Measurements from ENCODE around the gene ERFE.

Gene ERFE

DNA sequence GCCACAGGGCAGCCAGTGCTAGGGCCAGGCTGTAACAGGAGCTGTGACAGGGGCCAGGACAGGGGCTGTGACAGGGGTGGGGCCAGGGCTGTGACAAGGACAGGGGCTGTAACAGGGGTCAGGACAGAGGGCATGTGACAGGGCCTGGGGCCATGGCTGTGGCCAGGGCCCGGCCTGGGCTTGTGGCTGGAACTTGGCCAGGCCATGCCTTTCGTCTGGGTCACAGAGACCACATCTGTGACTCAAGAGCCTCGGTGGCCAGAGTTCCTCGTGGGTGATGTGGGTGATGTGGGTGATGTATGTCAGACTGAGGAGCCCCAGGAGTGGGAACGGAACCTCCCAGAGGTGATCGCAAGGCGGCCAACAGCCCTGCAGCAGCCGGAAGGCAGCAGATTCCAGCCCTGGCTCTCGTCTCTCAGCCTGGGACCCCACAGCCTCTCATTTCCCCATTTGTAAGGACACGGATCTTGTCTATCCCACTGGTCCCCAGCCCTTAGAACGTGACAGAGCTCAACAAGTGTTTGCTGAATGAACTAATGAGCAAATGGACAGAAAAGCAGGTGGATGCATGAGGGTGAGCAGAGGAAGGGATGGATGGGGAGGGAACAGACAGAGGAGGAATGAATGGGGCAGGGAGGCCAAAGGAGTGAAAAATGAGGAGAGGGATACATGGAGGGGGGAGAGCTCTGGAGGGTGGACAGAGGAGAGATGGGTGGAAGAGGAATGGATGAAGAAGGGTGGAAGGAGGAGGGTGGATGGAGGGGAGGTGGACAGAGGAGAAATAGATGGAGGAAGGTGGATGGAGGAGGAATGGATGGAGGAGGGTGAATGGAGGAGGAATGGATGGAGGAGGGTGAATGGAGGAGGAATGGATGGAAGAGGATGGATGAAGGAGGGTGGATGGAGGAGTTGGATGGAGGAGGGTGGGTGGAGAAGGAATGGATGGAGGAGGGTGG is 41.3 kb upstream of the ERFE start:
- in situ Hi-C loops (cut with HindIII; ENCODE audit: low sequenced_read_pairs), result no loop called here
- no peak overlapping the region for H3K4me3 ChIP-seq (ENCODE audit: low read depth, low read length)
- no peak for DNase-seq (ENCODE audit: low read depth, low spot score)
- TF ChIP-seq, protein P1, sequence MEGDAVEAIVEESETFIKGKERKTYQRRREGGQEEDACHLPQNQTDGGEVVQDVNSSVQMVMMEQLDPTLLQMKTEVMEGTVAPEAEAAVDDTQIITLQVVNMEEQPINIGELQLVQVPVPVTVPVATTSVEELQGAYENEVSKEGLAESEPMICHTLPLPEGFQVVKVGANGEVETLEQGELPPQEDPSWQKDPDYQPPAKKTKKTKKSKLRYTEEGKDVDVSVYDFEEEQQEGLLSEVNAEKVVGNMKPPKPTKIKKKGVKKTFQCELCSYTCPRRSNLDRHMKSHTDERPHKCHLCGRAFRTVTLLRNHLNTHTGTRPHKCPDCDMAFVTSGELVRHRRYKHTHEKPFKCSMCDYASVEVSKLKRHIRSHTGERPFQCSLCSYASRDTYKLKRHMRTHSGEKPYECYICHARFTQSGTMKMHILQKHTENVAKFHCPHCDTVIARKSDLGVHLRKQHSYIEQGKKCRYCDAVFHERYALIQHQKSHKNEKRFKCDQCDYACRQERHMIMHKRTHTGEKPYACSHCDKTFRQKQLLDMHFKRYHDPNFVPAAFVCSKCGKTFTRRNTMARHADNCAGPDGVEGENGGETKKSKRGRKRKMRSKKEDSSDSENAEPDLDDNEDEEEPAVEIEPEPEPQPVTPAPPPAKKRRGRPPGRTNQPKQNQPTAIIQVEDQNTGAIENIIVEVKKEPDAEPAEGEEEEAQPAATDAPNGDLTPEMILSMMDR (IDR thresholded peaks at IDR 0.05; ENCODE audit: low read depth, low read length), result no peak

DNA sequence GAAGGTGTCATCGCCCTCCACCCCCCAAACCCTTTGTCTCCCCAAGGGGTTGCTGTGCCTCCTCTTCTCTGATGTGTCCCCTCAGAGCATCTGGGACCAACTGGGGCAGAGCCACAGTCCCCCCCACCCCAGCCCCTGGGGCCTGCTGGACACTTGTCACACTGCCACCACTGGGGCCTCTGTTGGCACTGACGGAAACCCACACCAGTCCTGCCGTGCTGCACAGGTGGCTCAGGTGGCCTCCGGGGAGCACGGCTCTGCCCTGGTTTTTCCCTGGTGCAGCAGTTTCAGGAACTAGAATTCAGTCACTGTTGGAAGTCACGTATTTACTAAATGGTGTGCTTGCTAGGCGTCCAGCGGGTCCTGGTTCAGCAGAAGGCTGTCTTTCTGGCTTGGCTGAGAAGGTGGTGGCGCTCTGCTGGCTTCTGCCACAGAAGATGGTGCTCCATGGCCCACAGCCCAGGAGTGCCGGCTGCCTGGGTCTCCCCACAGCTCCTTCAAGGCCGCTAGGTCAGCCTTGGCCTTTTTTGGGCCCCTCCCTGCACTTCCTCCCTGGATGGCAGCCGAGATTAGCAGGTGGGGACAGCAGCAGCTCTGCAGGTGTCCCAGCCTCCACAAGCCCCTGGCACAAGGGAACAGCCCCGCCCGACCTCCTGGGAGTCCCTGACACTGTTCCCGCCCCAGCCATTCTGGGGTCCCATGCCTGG is 38.9 kb upstream of the ERFE start:
- H3K4me3 ChIP-seq (ENCODE audit: low read depth, low read length), result no peak overlapping the region
- in situ Hi-C loops (cut with HindIII; ENCODE audit: low sequenced_read_pairs), result no loop called here
- DNase-seq (ENCODE audit: low read depth, low spot score), result no peak
- TF ChIP-seq, protein P1 (IDR thresholded peaks at IDR 0.05; ENCODE audit: low read depth, low read length), result no peak

DNA sequence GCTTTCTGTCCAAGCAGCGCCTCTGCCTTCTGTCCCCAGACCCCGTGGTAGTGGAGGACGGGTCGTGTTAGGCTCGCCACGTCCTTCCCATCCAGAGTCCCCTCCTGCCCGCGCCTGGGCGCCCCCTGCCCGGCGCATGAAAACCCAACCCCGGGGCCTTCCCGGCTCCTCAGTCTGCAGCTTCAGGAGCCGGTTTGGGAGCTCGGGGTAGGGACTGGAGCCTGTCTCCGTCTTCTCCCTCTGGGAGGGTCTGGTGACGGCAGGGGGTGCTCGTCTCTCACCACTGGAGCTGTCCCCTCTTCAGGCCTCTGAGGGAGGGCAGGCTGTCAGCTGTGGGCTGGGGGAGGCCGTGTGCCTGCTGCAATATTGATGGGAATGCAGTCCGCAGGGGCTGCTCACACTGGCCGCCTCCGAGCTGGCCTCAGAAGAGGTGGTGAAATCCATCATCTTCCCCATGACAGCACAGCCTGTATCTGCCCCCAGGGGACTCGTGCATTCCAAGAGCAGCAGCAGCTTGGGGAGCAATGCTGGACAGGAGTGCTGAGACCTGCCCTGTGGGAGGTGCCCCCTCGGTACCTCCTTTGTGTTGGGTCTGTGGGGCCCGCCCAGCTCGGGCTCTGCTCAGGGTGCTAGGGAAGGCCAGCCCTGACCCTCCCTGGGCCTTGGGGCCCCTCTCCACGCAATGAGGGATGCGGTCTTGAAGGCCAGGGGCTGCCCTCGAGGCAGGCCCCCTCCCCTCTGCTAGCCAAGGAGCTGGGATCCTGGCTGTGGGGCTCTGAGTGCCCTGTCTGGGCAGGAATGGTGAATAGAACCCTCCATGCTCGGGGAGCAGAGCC is 38.1 kb upstream of the ERFE start:
- TF ChIP-seq, protein P1 (IDR thresholded peaks at IDR 0.05; ENCODE audit: low read depth, low read length), result no peak
- no peak for DNase-seq (ENCODE audit: low read depth, low spot score)
- no peak overlapping the region for H3K4me3 ChIP-seq (ENCODE audit: low read depth, low read length)
- in situ Hi-C loops (cut with HindIII; ENCODE audit: low sequenced_read_pairs), result no loop called here

DNA sequence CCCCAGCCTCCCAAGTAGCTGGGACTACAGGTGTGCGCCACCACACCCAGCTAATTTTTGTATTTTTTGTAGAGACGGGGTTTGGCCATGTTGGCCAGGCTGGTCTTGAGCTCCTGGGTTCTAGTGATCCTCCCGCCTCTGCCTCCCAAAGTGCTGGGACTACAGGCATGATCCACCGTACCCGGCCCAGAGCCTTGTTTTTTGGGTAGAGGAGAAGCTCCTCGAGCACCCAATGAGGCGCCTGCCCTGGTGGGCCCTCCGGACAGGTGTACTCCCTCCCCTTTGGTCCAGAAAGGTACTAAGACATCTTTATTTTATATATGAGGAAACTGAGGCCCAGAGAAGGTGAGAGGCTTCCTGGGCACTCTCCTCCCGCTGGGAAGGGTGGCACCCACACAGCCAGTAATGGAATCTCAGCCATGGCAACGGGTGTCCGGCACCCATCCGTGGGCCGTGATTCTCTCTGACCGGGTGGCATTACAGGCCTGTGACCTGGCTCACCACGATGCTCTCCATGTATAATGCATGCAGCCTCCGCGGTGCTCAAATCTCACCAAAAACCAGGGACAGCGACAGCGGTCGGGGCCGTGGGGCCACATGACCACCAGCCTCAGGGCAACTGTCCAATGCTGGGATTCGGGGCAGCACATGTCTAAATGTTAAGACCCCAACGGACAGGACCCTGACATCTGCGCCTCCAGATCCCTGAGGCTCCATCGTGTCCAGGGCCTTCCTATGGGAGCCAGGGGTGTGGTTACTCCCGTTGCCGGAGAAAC is 37.1 kb upstream of the ERFE start:
- DNase-seq (ENCODE audit: low read depth, low spot score), result no peak
- in situ Hi-C loops (cut with HindIII; ENCODE audit: low sequenced_read_pairs), result no loop called here
- no peak overlapping the region for H3K4me3 ChIP-seq (ENCODE audit: low read depth, low read length)
- TF ChIP-seq, protein P1 (IDR thresholded peaks at IDR 0.05; ENCODE audit: low read depth, low read length), result no peak

DNA sequence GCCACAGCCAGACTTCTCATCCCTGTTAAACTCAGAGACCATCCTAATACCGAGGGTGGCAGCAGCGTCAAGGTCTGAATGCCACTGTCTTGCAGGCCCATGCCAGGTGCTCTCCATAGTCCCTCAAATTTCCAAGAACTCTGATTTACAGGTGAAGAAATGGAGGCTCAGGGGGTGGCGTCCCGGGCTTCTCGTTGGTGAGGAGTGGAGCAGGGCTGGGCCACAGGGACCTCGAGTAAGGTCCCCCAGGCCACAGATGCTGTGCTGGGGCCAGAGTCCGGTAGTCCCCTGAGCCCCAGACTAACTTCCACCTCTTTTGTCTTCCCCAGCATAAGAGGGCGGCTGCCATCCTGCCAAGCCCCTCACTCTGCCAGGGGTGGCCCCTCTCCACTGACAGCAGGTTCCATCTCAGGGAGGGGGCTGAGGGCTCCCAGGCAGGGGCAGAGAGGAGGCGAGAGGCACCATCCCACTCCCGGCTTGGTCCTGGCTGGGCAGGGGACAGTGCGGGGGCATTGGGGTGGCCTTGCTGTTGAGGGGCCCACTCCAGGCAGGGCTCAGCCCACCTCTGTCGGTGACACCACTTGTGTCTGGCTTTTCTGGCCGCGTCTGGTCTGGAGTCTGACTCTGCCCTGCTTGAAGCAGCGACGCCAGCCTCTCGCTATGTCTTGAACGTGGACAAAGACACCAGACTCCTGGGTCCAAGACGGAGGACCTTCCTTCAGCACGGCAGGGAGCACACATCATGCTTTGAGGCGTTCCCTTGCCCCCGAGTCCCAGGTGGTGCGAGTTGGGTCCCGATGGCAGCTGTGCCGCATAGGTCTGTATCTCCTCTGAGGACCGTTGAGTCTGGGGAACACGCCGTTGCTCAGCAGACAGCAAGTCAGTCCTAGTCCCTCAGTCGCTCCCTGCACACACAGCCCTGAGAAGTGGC is 36.2 kb upstream of the ERFE start:
- no peak overlapping the region for H3K4me3 ChIP-seq (ENCODE audit: low read depth, low read length)
- no peak for DNase-seq (ENCODE audit: low read depth, low spot score)
- TF ChIP-seq, protein P1 (IDR thresholded peaks at IDR 0.05; ENCODE audit: low read depth, low read length), result no peak
- in situ Hi-C loops (cut with HindIII; ENCODE audit: low sequenced_read_pairs), result no loop called here

Data from astrocyte of the spinal cord (primary cell).